HG02798 (cell line): ENCODE measurements around the gene NOG.

Source experiments
- ATAC-seq: cut with Tn5 transposase; IDR thresholded peaks from one replicate; pipeline ENCODE4 v1.9.1; 2021; ENCODE audit warnings: mild to moderate bottlenecking; ENCODE audit not compliant: unreplicated experiment, poor library complexity

Gene NOG

GRCh38 chr17:56633681-56634080 is 40.2 kb downstream of the NOG start:
- ATAC-seq, result no peak

- ATAC-seq, result no peak
These were observed 42.1 kb downstream of the NOG start for GRCh38 chr17:56635641-56636040.

- ATAC-seq, result no peak
These were observed 42.8 kb downstream of the NOG start for GRCh38 chr17:56636265-56636664.

GRCh38 chr17:56637254-56637653 is 43.8 kb downstream of the NOG start:
- no peak for ATAC-seq

GRCh38 chr17:56638591-56639051 is 45.1 kb downstream of the NOG start:
- ATAC-seq, result no peak

GRCh38 chr17:56639517-56639916 is 46.0 kb downstream of the NOG start:
- ATAC-seq, result no peak

GRCh38 chr17:56640116-56640515 is 46.6 kb downstream of the NOG start:
- no peak for ATAC-seq

GRCh38 chr17:56641373-56641772 is 47.9 kb downstream of the NOG start:
- no peak for ATAC-seq

- no peak for ATAC-seq
These were observed 48.4 kb downstream of the NOG start for GRCh38 chr17:56641894-56642293.

GRCh38 chr17:56642424-56642823 is 48.9 kb downstream of the NOG start:
- ATAC-seq, result no peak
